GM21737 (cell line): ENCODE data around the gene DHDDS.
"Not testable (repeated sequence)": the region's sequence is repeated elsewhere in the genome, so short reads cannot be mapped to it uniquely, and the experiment has no call there.

Experiments
- ATAC-seq: cut with Tn5 transposase; IDR thresholded peaks from one replicate; pipeline ENCODE4 v1.9.1; 2021; ENCODE audit warnings: mild to moderate bottlenecking, moderate library complexity; ENCODE audit not compliant: unreplicated experiment

DHDDS gene

GRCh38 chr1:26431979-26432695 is at the start of gene DHDDS:
DHDDS (plus strand) TSS chr1:26432321; CDS start chr1:26432946, 625 bp downstream.
- peak; percentile 95 for ATAC-seq

GRCh38 chr1:26384076-26384475 is 48.0 kb upstream of the DHDDS start:
- ATAC-seq: no peak

GRCh38 chr1:26385063-26385462 is 47.1 kb upstream of the DHDDS start:
- ATAC-seq: not testable (repeated sequence)

- ATAC-seq: no peak
Measured at GRCh38 chr1:26387447-26387846, 44.7 kb upstream of the DHDDS start.

GRCh38 chr1:26388791-26389445 is 43.2 kb upstream of the DHDDS start:
- ATAC-seq: no peak

- no peak for ATAC-seq
Measured at GRCh38 chr1:26389604-26390247, 42.4 kb upstream of the DHDDS start.

- ATAC-seq: no peak
Measured at GRCh38 chr1:26391450-26391849, 40.7 kb upstream of the DHDDS start.

- ATAC-seq: no peak
Measured at GRCh38 chr1:26395754-26396153, 36.4 kb upstream of the DHDDS start.

GRCh38 chr1:26399034-26399433 is 33.1 kb upstream of the DHDDS start:
- ATAC-seq: no peak

- ATAC-seq: no peak
Measured at GRCh38 chr1:26401891-26402290, 30.2 kb upstream of the DHDDS start.

- ATAC-seq: no peak
Measured at GRCh38 chr1:26403656-26404055, 28.5 kb upstream of the DHDDS start.

- ATAC-seq: no peak
Measured at GRCh38 chr1:26404641-26405040, 27.5 kb upstream of the DHDDS start.

- ATAC-seq: no peak
Measured at GRCh38 chr1:26405281-26405915, 26.7 kb upstream of the DHDDS start.

GRCh38 chr1:26408604-26409003 is 23.5 kb upstream of the DHDDS start:
- ATAC-seq: no peak

GRCh38 chr1:26409191-26409807 is 22.8 kb upstream of the DHDDS start:
- no peak for ATAC-seq

GRCh38 chr1:26410706-26411623 is 21.2 kb upstream of the DHDDS start, which contains the start of gene LIN28A:
LIN28A (plus strand) TSS chr1:26410817; CDS start chr1:26410892, 75 bp downstream.
- ATAC-seq: no peak

- no peak for ATAC-seq
Measured at GRCh38 chr1:26411624-26412074, 20.5 kb upstream of the DHDDS start.

- no peak for ATAC-seq
Measured at GRCh38 chr1:26412180-26412840, 19.8 kb upstream of the DHDDS start.

- no peak for ATAC-seq
Measured at GRCh38 chr1:26413031-26413430, 19.1 kb upstream of the DHDDS start.
